Fibroblast of the aortic adventitia (primary cell): ENCODE data around the gene SV2B. TPM values are rescaled to one million over a fixed set of nuclear protein-coding genes. Genes with fewer than 3 reads are reported as not detected.

Experiments used
- DNase-seq: peaks from one replicate; pipeline ENCODE4 v3.0.0-alpha.2; 2010; ENCODE audit warnings: low read depth
- H3K4me3 ChIP-seq: 2 replicates; pipeline ENCODE4 v1.5.1; 2011; ENCODE audit warnings: low read depth, mild to moderate bottlenecking, control low read depth, low read length, moderate library complexity
- total RNA-seq: library from RNA; depleted of rRNA; stranded (reverse); fragments of >200 nt; gene quantifications from 2 replicates; pipeline ENCODE4 v1.2.3, GENCODE V29; 2012; ENCODE audit warnings: low replicate concordance
- TF ChIP-seq, protein P1 (sequence below): IDR thresholded peaks from 2 replicates; pipeline ENCODE4 v1.5.1; 2011; ENCODE audit warnings: mild to moderate bottlenecking, low read length, control low read depth, inconsistent platforms; ENCODE audit not compliant: insufficient read depth

SV2B gene
- total RNA-seq, 1 donor: not detected

DNA sequence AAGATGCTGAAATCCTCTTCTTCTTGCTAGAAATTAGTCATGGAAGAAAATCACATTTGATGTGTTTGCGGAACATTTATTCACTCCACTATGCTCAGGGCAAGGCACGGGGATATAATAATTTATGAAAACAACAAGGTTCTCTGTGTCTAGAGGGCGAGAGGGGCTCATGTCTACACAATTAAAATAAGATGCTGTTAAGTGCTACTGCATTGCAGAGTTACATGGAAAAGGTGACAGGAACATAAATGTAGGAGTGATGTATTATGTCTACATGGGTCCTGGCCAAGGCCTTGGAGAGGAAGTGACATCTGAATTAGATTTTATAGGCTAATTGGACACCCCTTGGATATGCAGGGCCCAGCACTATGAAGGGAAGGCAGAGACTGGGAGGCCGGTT lies 96.1 kb downstream of the SV2B start:
- no peak overlapping the region for H3K4me3 ChIP-seq
- TF ChIP-seq, protein P1, sequence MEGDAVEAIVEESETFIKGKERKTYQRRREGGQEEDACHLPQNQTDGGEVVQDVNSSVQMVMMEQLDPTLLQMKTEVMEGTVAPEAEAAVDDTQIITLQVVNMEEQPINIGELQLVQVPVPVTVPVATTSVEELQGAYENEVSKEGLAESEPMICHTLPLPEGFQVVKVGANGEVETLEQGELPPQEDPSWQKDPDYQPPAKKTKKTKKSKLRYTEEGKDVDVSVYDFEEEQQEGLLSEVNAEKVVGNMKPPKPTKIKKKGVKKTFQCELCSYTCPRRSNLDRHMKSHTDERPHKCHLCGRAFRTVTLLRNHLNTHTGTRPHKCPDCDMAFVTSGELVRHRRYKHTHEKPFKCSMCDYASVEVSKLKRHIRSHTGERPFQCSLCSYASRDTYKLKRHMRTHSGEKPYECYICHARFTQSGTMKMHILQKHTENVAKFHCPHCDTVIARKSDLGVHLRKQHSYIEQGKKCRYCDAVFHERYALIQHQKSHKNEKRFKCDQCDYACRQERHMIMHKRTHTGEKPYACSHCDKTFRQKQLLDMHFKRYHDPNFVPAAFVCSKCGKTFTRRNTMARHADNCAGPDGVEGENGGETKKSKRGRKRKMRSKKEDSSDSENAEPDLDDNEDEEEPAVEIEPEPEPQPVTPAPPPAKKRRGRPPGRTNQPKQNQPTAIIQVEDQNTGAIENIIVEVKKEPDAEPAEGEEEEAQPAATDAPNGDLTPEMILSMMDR: no peak
- DNase-seq: no peak

DNA sequence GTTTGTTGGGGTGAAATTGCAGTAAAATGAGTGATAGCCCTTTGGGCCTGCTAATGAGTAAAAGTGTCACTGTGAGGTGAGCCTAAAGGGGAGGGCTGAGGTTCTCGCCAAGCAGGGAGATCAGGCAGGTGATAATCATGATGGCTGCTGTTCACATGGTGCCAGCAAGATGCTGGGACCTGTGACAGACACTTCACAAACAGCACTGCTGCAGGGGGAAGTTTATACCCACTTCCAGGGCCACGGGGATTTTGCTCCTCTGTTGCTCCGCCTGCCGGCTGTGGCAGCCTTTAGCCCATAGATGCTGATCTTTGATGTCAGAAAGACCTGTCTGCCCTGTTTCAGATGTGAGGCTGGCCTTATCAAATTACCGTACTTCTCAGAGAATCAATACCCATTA lies 96.7 kb downstream of the SV2B start:
- no peak for DNase-seq
- TF ChIP-seq, protein P1: no peak
- H3K4me3 ChIP-seq: no peak overlapping the region

DNA sequence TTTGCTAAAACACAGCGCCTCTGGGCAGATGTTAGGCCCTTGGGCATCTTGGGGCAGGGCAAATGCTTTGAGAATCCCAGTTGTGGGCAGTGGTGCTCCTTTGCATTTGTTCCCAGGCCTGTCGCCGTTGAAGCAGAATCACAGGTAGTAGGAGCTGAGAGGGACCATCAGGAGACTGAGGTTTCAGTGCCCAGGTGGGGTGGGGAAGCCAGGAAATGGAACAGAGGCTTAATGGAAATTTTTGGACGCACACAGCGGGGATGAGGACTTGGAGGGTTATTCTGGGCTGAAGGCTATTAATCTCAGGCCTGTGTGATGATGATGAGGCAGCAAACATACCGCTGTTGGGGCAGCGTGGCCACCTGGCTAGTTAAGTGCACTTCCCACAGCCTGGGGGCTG lies 99.5 kb downstream of the SV2B start:
- DNase-seq: no peak
- no peak overlapping the region for H3K4me3 ChIP-seq
- TF ChIP-seq, protein P1: no peak

DNA sequence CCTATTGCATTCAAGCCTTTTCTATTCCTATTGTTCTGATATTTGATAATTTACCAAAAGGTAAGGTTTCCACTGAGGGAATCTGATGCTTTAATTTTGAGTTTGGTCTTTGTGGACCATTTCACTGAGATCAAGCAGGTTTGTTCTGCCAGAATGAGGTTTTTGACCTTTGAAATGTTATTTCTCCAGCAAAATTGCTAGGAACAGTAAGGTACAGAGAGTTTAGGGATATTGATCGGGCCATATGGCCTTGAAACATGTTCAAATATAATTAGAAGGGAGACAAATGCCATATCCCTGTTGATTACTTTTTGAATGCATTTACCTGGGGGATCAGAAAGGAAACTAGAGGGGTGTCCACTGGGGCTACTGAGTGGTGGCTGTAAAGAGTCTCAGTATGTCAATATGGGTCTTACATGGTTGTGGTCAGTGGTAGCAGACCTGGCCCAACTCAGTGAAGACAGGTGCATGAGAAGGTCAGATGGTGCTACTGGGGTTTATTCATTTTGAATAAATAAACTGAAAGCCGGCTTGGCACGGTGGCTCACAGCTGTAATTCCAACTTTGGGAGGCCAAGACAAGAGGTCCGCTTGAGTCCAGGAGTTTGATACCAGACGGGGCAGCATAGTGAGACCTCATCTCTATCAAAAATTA lies 100.2 kb downstream of the SV2B start:
- H3K4me3 ChIP-seq: no peak overlapping the region
- TF ChIP-seq, protein P1: no peak
- no peak for DNase-seq

DNA sequence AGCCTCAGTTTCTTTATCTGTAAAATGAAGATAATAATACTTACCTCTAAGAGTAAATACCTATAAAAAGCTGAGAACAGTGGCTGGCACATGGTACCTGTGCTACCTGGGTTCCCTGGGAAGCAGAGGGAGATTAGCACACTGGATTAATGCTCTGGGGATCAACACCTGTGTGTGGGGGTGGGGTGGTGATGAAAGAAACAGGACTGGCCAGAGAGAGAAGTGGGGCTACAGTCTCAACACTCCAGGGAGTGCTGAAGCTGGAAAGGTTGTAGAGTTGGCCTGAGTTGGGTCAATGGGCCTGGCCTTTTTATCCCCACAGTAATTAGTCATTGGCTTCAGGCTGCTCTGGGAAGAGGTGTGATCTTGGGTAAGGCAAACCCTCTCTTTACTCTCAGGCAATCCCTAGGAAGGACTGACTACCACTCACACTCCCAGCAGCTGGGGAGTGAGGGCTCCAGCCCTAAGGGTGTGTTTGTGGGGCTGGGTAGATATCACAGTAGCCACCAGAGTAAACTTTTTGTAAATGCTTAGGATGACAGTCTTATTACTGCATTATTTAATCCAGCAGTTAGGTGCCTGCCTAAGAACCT lies 102.5 kb downstream of the SV2B start:
- TF ChIP-seq, protein P1: no peak
- H3K4me3 ChIP-seq: no peak overlapping the region
- no peak for DNase-seq

DNA sequence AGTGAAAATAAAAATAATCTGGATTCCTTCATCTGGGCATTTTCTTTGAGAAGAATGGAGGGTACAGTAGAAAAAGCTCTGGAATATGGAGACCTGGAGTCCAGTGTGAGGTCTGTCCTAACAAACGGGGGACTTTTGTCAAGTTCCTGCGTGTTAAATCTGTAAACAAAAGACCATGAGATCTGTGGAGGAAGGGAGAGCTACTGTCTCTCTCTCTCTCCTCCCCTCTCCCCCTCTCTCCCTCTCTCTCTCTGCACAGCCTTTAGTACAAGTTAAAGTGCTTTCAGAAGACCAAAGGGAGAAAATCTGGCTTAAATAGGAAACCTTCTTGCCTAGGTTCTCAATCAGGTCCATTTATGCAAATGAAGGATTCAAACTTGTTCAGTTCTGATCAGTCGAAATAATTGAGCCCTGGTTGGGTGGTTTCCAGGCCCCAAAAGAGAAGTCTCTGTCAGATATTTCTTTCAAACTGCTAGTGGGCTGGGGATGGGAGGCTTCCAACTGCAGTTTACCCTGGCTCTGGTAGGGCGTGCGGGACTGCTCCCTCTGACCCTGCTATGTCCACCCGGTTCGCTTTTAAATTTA lies 103.7 kb downstream of the SV2B start:
- H3K4me3 ChIP-seq: no peak overlapping the region
- TF ChIP-seq, protein P1: no peak
- no peak for DNase-seq
